Measurements from ENCODE around the gene NDUFA11.

The NDUFA11 gene
- 11.3 to 16.3 reads per million in 2 donors for total RNA-seq

DNA sequence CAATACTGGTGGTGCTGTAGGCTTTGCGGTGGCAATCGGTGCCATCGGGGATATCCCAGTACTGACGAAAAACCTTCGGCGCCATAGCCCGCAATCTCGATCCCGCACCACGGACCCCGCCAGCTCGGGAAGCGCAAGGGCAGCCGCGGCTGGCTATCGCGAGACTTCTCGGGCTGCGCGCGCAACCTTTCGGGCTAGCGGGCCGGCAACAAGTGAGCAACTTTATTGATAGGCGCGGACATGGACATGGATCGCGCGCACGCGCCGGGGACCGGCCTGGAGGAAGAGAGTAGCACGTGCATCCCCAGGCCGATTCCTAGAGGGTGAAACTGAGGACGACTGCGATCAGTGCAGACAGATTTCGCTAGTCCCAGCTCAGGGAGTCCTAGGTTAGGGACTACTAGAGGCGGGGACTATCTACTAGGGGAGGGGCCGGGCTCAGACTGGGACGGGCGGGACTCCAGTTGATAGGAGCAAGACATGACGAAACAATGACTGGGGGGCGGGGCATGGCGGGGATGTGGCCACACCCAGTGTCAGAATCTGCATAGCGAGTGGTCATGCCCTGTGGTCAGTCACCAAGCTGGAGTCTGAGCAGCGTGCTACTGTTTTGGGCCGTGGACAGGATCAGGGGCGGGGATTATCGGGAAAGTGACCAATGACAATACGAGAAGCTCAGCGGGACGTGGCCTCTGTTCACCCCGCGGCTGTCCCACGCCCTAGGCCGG lies at the start of gene NDUFA11:
NDUFA11 (minus strand) TSS at position 167 of the 728 bp plus-strand sequence; CDS start at position 85, 82 bp downstream.
- peak; percentile 98 for DNase-seq

DNA sequence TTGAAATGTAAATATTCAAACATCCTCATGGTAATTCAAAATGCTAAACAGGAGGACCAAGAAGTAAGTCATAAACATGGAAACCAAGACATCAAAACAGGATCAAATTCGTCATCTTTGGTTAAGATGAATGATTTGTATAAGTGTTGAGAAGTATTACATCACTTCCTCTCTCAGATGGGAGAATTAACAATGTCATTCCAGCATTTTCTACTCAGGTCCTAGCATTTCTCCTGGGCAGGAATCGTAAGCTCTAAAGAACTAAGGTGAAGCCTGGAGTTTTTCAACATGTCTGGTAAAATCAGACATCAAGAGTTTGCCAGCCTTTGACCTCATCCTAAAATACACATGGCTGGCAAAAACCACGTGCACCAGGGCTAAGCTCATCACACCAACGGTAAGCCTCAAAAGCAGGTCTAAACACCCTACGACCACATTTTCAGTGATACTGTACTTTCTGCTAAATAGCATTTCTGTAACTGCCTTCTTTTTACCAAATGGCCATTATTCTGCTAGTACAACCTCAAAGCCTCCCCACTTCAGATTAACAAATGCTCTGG lies 49.5 kb upstream of the NDUFA11 start:
- no peak for DNase-seq

DNA sequence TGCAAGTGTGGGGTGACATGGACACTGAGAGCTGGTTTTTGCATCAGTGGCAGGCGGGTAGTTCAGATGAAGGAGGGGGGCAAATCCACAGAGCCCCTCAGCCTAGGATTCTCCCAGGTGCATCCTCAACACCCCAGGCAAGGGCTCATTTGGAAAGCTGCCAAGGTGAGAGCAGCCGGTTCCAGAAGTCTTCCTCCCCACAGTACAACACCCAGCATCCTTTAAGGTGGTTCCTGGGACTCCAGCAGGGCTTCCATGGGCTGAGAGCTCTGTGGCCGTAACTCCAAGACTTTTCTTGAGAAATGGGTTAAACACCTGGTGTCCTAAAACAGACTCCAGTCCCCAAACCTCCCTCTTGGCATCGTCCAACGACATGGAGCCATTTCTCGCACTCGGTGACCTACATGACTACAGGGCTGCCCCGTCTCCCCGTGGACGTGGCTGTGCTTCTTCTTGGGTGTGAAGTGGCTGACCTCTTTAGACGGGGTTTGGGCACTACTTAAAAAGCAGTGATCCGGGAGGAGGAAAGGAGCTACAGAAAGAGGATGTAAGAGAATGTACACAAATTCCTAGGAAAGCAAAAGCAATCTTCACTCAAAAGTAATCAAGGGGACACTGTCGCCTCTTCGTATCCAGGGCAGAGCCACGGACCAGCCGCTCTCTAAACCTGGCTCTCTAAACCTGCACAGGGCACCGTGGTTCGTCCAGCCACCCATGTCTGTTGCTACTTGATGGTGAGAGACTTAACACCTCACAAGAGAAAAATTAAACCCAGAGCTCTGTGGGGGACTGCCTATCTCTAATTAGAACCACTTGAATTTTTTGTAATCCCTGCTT lies 48.8 kb upstream of the NDUFA11 start:
- no peak for DNase-seq

DNA sequence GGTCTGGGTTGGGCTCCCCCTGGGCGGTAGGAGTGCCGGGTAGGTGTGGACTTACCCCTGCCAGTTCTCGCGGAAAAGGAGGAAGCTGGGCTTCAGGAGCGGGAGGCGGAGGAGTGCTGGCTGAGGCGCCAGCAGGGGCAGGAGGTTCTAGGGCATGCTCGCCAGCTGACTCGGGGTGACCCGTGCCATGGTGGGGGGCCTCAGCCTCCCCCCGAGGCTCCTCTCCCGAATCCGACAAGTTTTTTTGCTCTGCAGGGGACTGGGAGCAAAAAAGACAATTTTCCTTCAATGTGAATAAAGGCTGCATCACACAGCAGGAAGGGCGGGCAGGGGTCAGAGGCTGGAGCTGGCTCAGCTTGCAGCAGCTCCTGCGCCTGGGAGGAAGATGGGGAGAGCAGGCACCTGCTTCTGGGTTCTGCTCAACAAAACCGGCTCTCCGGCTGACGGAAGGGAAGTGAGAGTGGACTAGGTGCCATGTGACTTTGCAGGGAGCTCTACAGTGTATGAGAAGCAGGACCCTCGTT lies 47.8 kb upstream of the NDUFA11 start:
- DNase-seq = no peak

DNA sequence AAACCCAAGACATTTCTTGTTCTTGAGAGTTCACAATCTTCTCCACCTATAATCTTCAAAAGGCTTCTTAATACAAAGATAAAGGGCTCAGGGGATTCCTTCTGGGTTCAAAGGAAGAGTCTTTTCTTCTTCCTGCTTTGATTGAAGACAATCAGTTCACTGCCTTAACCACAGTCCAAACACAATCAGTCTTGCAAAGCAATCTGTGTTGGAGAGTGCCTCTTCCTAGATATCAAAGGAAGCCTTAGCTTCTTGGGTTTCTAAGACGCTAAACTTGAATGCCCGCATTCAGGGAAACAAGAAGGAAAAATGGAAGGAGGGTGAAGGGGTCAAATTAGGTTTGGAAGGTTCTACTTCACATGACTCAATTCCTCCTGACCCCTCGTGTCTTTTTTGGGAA lies 47.2 kb upstream of the NDUFA11 start:
- no peak for DNase-seq

DNA sequence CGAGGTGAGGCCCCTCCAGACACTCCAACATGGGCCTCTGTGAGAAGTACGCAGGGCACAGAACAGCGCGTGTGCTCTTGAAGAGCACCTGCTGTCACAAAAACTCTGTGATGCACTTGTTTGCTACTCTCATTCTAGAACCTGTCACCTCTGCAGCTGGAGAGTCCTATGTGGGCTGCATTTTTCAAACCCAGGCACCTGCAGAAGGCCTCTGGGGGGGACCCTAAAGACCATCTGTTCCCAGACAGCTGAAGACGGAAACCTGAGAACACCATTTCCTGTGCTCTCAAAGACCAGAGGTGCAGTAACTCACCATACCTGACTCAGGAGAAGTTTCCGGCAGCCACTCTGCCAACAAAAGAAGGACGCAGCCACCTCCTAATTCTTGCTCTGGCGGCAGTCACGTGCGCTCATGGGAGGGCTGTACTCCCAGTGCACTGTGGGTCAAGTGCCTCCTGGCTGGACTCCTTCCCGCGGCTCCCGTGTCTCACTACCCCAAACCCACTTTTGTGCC lies 46.3 kb upstream of the NDUFA11 start:
- DNase-seq = peak; percentile 11

DNA sequence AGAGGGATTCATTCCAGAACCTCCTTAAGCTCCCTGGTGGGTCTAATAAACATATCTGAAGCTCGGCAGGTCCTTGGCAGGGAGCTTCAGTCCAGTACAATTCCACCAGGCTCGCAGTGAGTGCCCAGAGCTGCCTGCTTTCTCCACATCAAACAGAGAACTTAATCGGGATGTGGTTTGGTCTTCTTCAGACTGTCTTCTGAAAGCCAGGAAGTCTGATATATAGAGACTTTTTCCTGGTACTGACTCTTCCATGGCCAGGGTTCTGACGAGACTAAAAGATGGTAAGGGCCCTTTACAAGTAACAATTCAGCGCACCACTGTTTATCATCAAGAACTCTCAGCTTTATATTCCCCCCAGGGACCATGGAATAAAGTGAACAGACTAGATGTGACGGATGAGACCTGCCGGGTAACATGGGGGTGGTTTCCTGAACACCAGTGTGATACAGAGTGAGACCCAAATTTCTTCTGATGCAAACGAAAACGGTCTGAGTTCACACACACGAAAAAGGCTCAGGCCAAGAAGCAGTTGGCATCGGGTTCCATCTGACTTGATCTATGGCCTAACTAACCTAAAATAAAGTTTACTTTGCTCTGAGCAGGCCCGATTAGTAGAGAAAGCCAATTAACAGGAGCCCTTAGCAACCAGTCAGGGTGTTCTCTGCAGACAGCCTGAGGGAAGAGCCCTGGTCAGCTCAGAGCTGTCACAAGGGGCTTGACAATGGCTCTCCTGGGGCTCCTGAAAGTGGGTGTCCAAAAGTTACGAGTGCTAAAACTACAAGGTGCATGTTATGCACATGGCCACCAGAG lies 45.4 kb upstream of the NDUFA11 start:
- DNase-seq = no peak

DNA sequence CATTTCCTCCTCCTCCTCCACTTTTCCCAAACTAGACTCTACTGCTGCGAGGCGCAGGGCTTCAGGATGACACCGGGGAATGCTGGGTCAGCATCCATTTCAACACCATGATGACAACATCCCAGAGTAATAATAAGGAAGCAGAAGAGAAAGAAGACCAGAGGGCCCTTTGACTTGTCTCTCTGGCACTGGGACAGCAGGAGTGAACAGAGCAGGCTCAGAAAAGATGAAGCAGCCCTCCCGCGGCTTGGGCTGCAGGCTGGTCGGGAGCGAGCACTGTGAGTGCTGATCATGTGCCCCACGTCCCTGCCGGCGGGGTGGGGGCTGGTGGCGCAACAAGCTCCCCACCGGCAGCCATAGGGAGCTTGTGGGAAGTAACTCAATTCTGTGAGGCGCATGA lies 43.8 kb upstream of the NDUFA11 start:
- no peak for DNase-seq

DNA sequence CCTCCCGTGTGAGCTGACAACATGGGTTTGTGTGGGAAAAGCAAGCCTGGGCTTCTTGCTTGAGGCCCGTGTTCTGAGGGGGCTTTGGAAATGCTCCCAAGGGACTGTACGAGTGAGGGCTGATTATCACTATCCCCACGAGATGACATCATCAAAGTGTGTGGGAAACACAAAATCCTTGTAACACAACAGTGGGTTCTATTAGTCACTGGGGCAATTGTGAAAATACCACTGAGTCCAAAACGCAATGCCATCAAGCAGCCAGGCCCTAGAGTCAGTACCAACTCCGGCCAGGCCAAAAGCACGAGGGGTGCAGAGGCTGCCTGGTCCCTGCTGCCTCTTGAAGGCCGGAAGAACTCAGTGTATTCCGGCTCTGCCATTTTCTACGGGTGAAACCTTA lies 40.0 kb upstream of the NDUFA11 start:
- DNase-seq = no peak

DNA sequence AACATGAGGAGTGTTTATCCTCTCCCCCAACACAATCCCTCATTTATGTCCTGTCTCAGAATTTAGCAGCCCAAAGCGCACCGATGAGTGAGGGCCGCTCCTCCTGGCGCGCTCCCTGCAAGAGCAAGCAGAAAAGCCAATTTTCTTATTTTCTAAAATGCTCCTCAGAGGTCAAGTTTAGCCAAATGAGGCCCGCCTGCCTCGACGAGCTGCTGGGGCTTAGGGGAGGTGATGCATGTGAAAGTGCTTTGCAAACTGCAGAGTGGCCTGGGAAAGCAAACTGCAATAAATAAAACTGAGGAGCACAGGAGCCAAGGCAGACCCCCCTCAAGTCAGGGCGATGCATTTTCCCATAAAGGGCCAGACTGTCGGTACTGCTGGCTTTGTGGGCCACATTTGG lies 39.5 kb upstream of the NDUFA11 start:
- DNase-seq = no peak

DNA sequence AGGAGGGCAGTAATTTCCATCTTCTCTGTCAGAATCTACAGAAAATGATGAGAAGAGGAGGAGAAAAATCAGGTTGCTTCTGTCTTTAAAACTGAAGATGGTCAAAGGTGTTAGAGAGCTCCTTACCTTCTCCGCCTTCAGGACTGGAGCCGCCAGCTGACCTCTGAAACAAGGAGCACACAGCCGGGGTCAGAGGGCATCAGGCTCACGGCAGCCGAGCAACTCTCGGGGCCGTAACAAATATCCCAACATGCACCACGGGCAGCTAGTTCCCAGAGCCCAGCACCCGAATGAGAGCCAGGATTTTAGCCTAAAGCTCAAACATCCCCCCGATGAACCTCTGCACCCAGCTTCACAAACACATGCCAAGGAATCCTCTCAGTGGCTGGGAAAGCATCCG lies 38.1 kb upstream of the NDUFA11 start:
- no peak for DNase-seq

DNA sequence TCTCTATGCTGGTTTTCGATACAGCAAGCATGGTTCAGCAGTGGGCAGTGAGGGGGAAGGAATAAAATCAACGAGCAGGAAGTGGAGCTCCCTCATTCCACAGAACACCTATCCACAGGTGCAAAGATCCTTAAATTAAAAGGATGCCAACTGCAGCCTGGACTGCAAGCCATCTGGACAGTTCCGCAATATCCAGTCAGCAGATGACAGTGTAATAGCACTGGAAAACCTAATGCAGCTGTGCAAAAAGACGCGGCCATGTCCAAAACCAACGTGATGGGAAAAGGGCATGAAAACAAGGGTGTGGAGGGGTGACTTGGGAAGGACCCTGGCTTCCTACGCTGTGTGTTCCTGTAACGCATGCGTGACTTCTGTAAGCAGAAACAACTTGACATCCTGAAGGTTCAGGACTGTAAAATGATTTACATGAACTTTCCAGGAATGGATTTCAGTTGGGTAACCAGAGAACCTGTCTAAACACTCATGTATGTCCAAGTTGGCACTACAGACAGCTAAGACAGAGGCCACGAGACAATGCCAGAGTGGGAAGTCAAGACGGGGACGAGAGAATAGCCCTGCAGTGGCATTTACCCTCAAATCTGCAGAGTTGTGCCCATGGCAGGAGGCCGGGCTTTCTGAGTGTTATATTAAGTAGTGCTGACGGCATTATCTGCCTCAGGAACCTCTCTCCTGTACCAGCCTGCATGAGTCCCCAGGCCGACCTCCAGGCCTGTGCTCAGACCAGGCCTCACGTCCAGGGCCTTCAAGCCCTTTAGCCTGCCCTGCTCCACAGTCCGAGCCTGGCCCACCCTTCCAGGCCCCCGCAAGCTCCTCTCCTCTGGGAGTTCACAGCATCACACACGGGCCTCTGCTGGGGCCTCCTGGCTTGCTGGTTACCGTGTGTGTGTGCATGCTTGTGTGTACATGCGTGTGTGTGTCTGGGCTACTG lies 36.9 kb upstream of the NDUFA11 start:
- no peak for DNase-seq

DNA sequence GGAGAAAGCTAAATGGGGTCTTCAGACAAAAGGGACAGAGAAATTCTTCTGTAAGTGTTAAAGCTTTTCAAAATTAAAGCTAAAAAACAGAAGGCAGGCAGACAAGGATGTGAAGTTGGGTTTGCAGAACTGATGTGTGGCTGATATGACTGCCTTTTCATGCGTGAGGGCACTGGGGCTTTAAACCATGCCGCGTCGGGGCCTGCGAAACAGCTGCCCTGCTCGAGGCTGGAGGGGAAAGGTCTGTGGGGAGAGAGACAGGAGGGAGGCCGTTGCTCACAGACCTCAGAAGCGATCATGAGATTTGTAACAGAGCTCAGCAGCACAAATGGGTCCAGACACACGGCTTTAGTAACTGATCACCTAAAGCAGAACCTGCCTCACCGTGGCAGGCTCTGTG lies 34.0 kb upstream of the NDUFA11 start:
- DNase-seq = no peak

DNA sequence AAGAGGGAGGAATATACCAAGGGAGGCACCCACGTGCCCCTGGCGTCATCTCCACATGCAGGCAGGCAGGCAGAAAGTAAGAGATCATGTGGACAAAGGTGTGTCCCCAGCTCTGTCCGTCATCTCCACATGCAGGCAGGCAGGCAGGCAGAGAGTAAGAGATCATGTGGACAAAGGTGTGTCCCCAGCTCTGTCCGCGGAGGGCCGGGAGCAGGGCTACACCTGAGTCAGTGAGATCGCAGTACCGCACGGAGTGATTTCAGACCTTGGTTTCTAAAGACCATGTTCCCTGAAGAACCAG lies 32.7 kb upstream of the NDUFA11 start:
- DNase-seq = no peak

DNA sequence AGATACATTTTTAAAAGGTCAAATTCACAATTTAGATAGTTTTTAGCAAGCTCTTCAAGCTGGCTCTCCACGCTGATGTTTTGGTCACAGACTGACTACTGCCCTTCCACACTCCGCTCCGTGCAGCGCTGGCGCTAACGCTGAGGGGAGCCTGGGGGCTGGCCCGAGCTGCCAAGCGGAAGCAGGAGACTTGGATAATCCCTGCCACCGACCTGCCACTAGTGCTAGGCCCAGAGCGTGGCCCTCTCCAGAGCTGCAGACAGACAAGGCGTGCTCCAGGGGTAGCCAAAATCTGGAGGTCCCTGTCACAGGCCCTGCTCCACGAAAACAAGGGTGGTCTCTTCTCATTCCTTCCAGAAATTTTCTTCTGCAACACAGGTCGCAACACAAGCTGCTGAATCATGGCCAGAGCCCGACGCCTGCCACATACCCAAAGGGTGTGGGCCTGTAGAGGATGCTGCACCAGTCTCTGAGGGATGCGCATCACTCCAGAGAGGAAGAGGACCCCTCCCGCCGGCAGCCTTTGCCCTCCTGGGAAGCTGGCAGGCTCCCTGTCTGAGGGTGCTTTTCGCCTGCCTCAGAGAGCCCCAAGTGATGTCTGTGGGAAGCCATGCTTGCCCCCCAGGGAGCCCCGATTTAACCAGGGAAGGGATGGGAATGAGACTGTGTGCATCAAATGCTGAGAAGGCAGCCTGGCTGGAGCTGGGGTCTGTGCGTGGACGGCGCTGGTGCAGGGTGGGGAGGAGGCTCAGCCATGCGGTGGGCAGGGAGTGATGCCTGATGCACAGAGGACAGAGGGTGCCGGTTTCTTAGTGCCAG lies 32.1 kb upstream of the NDUFA11 start:
- DNase-seq = no peak

DNA sequence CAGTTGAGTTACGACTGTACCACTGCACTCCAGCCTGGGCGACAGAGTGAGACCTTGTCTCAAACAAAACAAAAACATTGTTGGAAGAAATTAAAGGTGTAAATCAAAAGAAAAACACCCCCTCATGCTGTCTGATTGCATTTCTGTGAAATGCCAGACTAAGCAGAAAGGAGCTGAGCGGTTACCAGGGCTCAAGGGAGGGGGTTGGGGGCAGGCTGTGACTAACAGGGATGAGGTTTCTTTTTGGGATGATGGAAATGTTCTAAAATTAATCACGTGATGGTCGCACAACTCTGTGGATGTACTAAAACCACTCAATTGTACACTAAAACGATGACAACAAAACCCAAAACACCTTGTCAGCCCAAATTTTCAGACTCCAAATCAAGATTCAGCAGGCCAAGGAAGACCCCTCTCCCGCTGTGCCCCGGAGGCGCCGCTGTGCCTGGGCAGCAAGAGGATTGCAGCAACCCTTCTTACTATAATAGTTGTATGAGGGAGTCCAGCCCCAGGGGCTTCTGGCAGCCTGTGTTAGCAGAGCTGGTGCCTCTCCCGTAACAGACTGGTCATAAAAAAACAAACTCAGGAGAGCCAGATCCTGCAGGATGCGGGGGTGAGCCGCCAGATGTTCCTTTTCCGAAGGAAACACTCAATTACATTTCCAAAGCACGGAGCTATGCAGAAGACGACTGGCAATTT lies 31.3 kb upstream of the NDUFA11 start:
- DNase-seq = no peak

DNA sequence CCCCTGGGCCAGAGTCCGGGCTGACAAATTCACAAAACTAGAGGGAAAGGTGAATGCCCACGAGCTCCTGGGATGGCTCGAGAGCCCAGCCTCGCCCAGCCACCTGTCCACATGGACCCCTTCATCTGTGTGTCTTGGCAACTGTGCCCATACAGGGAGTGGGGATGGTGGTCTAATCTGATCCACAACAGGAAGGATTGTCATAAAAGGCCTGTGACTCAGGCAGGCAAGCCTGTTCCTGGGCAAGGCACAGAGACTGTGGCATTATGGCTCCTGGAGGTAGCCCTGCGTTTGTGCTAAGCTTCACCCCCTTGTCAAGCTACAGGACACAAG lies 30.4 kb upstream of the NDUFA11 start:
- DNase-seq = no peak

DNA sequence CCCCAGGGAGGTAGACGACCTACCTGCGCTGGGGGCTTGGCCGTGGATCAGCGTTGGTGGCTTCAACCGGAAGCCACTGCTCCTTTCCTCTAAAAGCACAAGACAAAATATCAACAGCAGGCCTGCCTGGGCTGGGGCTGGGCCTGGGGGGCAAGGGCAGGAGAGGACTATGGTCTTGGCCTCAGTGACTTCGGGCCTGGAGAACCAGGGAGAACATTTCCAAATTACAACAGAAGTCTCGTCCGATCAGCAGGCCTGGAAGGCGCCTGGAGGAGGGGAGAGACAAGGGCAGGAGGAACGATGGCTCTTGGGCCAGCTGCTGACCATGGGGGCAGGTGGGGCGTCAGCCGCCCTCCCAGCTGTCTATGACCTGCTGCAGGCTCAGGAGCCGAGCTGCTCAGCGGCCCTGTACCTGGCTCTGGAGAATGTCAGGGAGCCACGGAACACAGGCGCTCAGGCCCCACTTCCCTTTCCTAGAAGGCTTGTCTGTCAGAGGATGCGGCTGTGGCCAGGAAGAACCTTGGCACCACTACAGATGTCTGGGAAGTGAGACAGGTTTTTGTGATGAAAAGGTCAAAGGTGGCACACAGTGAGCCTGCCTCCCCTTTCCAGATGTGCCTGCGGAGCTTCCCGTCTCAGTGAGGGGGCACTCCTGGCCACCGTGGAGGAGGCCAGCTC lies 29.9 kb upstream of the NDUFA11 start:
- DNase-seq = no peak

DNA sequence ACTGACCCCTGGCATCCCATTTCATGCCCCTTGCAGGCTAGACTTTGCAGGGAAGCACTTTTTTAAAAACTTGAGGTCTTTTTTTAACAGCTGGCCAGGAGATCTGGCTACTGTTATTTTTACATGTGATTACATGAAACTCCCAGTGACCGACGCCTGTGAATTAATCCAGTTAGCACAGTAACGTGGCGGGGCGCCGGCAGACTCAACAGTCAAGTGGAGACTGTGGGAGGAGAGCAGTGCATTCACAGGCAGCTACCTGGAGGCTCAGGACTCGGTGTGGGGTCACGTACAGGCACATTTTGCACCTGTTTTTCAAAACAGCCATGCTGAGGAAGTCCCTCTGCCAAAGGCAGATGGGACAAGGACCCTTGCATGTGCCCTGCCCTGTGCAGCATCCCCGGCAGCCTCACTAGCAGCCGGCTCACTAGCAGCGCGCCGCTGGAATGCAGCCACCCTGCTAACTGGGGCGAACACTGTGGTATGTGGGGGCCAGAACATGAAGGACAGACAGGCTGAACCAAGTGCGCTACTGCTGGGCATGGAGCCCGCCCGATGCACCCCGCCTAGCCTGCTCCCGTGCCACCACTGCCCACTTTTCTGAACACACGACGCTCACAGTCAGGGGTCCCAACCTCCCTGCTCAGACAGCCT lies 29.1 kb upstream of the NDUFA11 start:
- no peak for DNase-seq
